CD8-positive, alpha-beta memory T cell (primary cell): Measurements from ENCODE around the gene SORCS1. TPM values are rescaled to one million over a fixed set of nuclear protein-coding genes. Genes with fewer than 3 reads are reported as not detected.

Source experiments
- CTCF ChIA-PET: fragments of 350-600 bp; sonication (Branson Sonifier 250); formaldehyde crosslinking; loops from one replicate; lab custom pipeline; 2021; ENCODE audit warnings: antibody characterized with exemption; lab: Charles Lee
- POLR2A ChIA-PET: fragments of 350-600 bp; sonication (Branson Sonifier 250); formaldehyde crosslinking; loops from one replicate; lab custom pipeline; 2021; ENCODE audit warnings: antibody characterized with exemption; lab: Charles Lee
- DNase-seq, 5 donors: peaks; one replicate each; pipeline versions ENCODE4 v3.0.0 to v3.0.0-alpha.2; 2020 to 2022; ENCODE audit warnings: mixed read lengths in 1 of 5
- H3K27ac ChIP-seq: one replicate; pipeline ENCODE4 v1.7.0; 2013; ENCODE audit warnings: low read depth, mild to moderate bottlenecking, low read length, moderate library complexity
- H3K27me3 ChIP-seq: 2 replicates; pipeline ENCODE4 v1.7.0; 2013; ENCODE audit warnings: low read length, mild to moderate bottlenecking; ENCODE audit not compliant: insufficient read depth, poor library complexity, severe bottlenecking
- H3K36me3 ChIP-seq: 2 replicates; pipeline ENCODE4 v1.7.0; 2013; ENCODE audit warnings: mild to moderate bottlenecking, low read length, moderate library complexity; ENCODE audit not compliant: insufficient read depth
- H3K4me1 ChIP-seq: 2 replicates; pipeline ENCODE4 v1.7.0; 2013; ENCODE audit warnings: mild to moderate bottlenecking, low read length, moderate library complexity; ENCODE audit not compliant: insufficient read depth
- H3K4me3 ChIP-seq: 2 replicates; pipeline ENCODE4 v1.7.0; 2013; ENCODE audit warnings: mild to moderate bottlenecking, low read length
- H3K9me3 ChIP-seq: 2 replicates; pipeline ENCODE4 v1.7.0; 2013; ENCODE audit warnings: mild to moderate bottlenecking, low read length
- H3K27ac Mint-ChIP-seq, 8 donors: one replicate each; pipeline ENCODE4 v1.8.0; 2020 to 2021; ENCODE audit warnings: mixed read lengths in 8 of 8, mild to moderate bottlenecking in 6 of 8, inconsistent platforms in 3 of 8, moderate library complexity in 3 of 8
- H3K27me3 Mint-ChIP-seq, 2 donors: one replicate each; pipeline ENCODE4 v1.8.0; 2020 to 2021; ENCODE audit warnings: mixed read lengths in 2 of 2, mild to moderate bottlenecking in 1 of 2, moderate library complexity in 1 of 2
- H3K36me3 Mint-ChIP-seq, 3 donors: one replicate each; pipeline ENCODE4 v1.8.0; 2020 to 2021; ENCODE audit warnings: mixed read lengths in 3 of 3, inconsistent platforms in 1 of 3, mild to moderate bottlenecking in 1 of 3
- H3K4me1 Mint-ChIP-seq, 3 donors: one replicate each; pipeline ENCODE4 v1.8.0; 2020 to 2021; ENCODE audit warnings: mixed read lengths in 3 of 3, inconsistent platforms in 1 of 3, mild to moderate bottlenecking in 1 of 3
- H3K4me3 Mint-ChIP-seq, 7 donors: one replicate each; pipeline ENCODE4 v1.8.0; 2020 to 2021; ENCODE audit warnings: mixed read lengths in 7 of 7, mild to moderate bottlenecking in 6 of 7, moderate library complexity in 4 of 7, inconsistent platforms in 2 of 7
- H3K9me3 Mint-ChIP-seq, 5 donors: one replicate each; pipeline ENCODE4 v1.8.0; 2020 to 2022; ENCODE audit warnings: mixed read lengths in 5 of 5, mild to moderate bottlenecking in 3 of 5, moderate library complexity in 2 of 5, inconsistent platforms in 1 of 5
- polyA plus RNA-seq: library from polyadenylated mRNA; unstranded; fragments of 300-500 nt; fragmentation: Illumina TruSeq; gene quantifications from one replicate; pipeline ENCODE4 v1.2.3, GENCODE V29; 2021
- total RNA-seq, 2 experiments: library from RNA; stranded (reverse); gene quantifications; one replicate each; pipeline ENCODE4 v1.2.3, GENCODE V29; 2021

Gene SORCS1
- total and polyA plus RNA-seq, 3 experiments from 2014 or later: not detected

DNA sequence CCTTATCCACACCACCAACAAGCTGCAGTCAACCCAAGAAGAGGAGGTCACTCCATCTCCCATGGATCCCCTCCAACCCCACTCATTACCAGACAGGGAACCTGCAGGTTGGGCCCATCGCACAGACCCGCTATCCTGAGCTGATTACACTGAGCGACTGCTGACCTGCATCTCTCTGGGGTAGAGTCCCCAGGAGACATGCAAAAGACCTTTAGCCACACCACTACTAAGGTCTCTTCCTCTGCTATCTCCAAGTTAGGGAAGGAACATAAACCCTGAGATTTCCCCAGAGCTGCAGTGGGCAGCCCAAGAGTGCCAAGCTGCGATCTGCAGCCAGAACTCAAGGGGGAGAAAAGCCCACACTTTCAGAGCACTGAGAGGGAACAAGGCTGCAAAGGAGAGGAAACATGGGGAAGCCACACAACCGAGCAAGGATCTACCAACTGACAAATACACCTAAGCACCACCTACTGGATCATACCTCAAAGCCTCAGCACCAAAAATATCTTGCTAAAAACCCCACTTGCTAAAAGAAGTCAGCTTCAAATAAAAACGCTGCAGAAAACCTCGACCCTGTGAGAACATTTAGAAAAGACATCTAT, 298.2 kb downstream of the SORCS1 start:
- Mint-ChIP-seq H3K36me3 (no peaks in the 10 kb centered on the region), H3K27ac (no peak overlapping the region), H3K4me1 (no peaks in the 10 kb centered on the region), H3K27me3 (peaks cover 0 to 2% of the 10 kb centered on the region in 2 donors), H3K9me3 (peaks cover 3 to 14% (median 9%) of the 10 kb centered on the region in 5 donors), H3K4me3 (no peak overlapping the region)
- no peak for DNase-seq
- no peak overlapping the region for H3K4me3 ChIP-seq
- no peaks in the 10 kb centered on the region for H3K27me3 ChIP-seq
- ChIA-PET CTCF (no interaction called here), POLR2A (no interaction called here)
- no peaks in the 10 kb centered on the region for H3K4me1 ChIP-seq
- no peak overlapping the region for H3K27ac ChIP-seq
- H3K36me3 ChIP-seq: no peaks in the 10 kb centered on the region
- H3K9me3 ChIP-seq: no peaks in the 10 kb centered on the region

DNA sequence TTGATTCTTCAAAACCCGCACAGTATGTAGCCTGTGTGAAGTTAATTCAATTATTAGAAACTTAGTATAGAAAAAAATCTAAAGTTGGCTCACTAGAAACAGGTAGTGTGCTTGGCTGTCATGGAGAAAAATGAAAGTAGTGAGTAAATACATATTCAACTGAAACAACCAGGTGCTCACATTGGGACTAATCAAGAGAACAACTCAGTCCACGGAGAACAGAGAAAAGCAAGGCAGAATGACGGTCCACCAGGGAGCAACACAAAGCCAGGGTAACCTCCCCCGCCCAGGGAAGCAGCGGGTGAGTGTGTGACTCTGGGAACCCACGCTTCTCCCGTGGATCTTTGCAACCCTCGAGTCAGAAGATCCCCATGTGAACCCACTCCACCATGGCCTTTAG, 300.5 kb downstream of the SORCS1 start:
- H3K9me3 Mint-ChIP-seq: peaks cover 3 to 14% (median 11%) of the 10 kb centered on the region in 5 donors
- CTCF ChIA-PET: no interaction called here
- Histone ChIP-seq H3K4me1 (no peaks in the 10 kb centered on the region), H3K27me3 (no peaks in the 10 kb centered on the region), H3K36me3 (no peaks in the 10 kb centered on the region), H3K4me3 (no peak overlapping the region), H3K27ac (no peak overlapping the region), H3K9me3 (no peaks in the 10 kb centered on the region)
- no peaks in the 10 kb centered on the region for H3K4me1 Mint-ChIP-seq
- no peak for DNase-seq
- no peaks in the 10 kb centered on the region for H3K36me3 Mint-ChIP-seq
- no peak overlapping the region for H3K27ac Mint-ChIP-seq
- H3K4me3 Mint-ChIP-seq: no peak overlapping the region
- POLR2A ChIA-PET: no interaction called here
- no peaks in the 10 kb centered on the region for H3K27me3 Mint-ChIP-seq

DNA sequence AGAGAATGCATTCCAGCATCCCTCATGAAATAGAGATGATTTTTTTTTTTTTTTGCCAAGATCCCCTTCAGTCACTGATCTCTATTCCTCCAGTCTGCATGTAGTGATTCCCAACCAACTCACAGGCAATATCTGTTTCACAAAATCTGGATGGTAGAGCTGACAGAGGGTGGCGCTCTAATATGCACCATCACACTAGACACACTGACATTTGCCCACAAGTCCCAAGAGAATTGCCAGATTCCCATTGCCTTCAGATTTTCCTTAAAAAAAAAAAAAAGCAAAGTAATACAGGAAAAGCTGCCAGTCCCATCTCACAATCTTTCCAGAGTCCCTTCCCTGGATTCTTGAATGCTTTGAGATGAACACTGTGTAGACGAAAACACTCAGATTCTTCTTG, 301.0 kb downstream of the SORCS1 start:
- Histone ChIP-seq H3K36me3 (no peaks in the 10 kb centered on the region), H3K9me3 (no peaks in the 10 kb centered on the region), H3K4me3 (no peak overlapping the region), H3K4me1 (no peaks in the 10 kb centered on the region), H3K27ac (no peak overlapping the region), H3K27me3 (no peaks in the 10 kb centered on the region)
- H3K27me3 Mint-ChIP-seq: no peaks in the 10 kb centered on the region
- H3K9me3 Mint-ChIP-seq: peaks cover 3 to 14% (median 11%) of the 10 kb centered on the region in 5 donors
- ChIA-PET POLR2A (no interaction called here), CTCF (no interaction called here)
- H3K4me3 Mint-ChIP-seq: no peak overlapping the region
- no peaks in the 10 kb centered on the region for H3K4me1 Mint-ChIP-seq
- no peak overlapping the region for H3K27ac Mint-ChIP-seq
- no peaks in the 10 kb centered on the region for H3K36me3 Mint-ChIP-seq
- no peak for DNase-seq

DNA sequence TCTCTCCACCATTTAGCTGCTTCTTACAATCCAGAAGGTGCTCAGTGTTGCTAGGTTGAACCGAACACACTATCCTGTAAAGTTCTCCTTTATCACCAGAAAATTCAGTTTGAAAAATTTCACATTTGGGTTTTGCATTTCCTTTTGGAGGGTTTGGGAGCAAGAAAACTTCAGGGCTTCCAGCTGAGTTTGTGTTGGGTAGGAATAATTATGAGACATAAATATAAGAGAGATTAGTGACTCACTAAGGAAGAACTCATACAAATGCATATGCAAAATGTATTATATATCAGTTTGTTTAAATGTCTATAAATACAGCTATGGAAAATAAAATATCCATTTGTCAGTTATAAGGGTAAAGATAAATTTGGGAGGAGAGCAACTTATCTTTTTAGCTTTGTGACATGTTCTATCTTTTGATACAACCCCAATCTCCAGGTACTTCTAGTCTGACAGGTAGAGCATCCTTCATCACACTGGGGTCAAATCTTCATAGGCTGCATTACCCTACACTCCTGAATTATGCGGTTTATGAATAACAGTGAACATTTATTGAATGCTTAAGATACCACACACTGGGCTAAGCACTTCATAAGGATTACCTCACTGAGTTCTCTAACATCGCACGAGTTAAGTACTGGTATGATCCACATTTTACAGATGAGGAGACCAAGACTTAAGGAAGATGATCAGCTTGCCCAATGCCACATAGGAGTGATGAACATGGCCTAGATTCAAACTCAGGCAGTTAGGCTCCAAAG, 304.4 kb downstream of the SORCS1 start:
- Histone ChIP-seq H3K36me3 (no peaks in the 10 kb centered on the region), H3K4me3 (no peak overlapping the region), H3K27ac (no peak overlapping the region), H3K27me3 (no peaks in the 10 kb centered on the region), H3K9me3 (no peaks in the 10 kb centered on the region), H3K4me1 (no peaks in the 10 kb centered on the region)
- no peak overlapping the region for H3K4me3 Mint-ChIP-seq
- H3K27ac Mint-ChIP-seq: no peak overlapping the region
- no peak for DNase-seq
- H3K9me3 Mint-ChIP-seq: peaks cover 0 to 14% (median 7%) of the 10 kb centered on the region in 5 donors
- ChIA-PET POLR2A (no interaction called here), CTCF (no interaction called here)
- H3K27me3 Mint-ChIP-seq: no peaks in the 10 kb centered on the region
- H3K4me1 Mint-ChIP-seq: no peaks in the 10 kb centered on the region
- H3K36me3 Mint-ChIP-seq: no peaks in the 10 kb centered on the region

DNA sequence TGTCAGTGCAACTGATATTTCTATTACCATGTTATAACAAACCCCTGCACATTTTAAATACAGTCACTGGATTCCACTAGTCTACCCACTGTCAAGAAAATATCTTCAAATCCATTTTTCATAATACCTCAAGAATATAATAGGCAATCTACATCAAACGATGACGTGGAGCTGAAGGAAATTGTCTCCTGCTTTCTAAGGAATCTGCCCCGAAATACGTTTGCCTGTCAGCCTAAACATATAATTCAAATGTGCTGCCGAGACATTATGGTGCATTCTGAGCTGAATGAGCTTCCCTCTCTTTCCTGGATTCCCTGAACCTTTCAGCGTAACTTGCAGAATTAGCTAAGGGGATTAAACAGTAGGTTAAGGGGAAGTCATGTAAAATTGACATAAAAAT, 306.8 kb downstream of the SORCS1 start:
- Histone ChIP-seq H3K27ac (no peak overlapping the region), H3K4me3 (no peak overlapping the region), H3K9me3 (no peaks in the 10 kb centered on the region), H3K27me3 (no peaks in the 10 kb centered on the region), H3K36me3 (no peaks in the 10 kb centered on the region), H3K4me1 (no peaks in the 10 kb centered on the region)
- H3K27ac Mint-ChIP-seq: no peak overlapping the region
- H3K27me3 Mint-ChIP-seq: no peaks in the 10 kb centered on the region
- no peaks in the 10 kb centered on the region for H3K4me1 Mint-ChIP-seq
- no peak overlapping the region for H3K4me3 Mint-ChIP-seq
- H3K9me3 Mint-ChIP-seq: peaks cover 0 to 20% (median 5%) of the 10 kb centered on the region in 5 donors
- POLR2A ChIA-PET: no interaction called here
- DNase-seq: no peak
- CTCF ChIA-PET: no interaction called here
- H3K36me3 Mint-ChIP-seq: no peaks in the 10 kb centered on the region

DNA sequence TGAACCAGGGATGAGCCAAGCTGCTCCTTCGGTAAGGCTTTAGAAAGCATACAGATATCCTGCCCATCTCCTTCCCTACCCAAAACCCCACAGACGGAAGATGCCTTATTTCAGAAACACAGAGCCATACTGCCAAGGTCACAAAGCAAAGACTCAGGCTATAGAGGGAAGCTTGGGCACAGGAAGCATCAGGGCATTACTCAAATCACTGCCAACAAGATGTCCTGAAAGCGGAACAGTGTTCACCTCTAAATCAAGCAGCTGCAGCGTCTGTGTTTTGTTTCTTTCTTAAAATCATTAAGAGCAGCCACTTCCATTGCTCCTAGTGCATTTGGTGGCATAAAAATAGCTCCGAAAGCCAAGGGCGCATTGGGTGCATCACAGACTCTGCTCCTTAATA, 307.3 kb downstream of the SORCS1 start:
- H3K4me1 Mint-ChIP-seq: no peaks in the 10 kb centered on the region
- no peak overlapping the region for H3K27ac Mint-ChIP-seq
- no peaks in the 10 kb centered on the region for H3K27me3 ChIP-seq
- no peaks in the 10 kb centered on the region for H3K9me3 ChIP-seq
- H3K4me3 ChIP-seq: no peak overlapping the region
- ChIA-PET CTCF (interaction anchor here (0.5 kb wide), 1 partner anchor 137 kb away, joined by 3 read pairs; no protein-coding TSS in a partner anchor), POLR2A (no interaction called here)
- H3K4me3 Mint-ChIP-seq: no peak overlapping the region
- H3K27ac ChIP-seq: no peak overlapping the region
- H3K36me3 ChIP-seq: no peaks in the 10 kb centered on the region
- peaks cover 0 to 23% (median 5%) of the 10 kb centered on the region in 5 donors for H3K9me3 Mint-ChIP-seq
- no peaks in the 10 kb centered on the region for H3K27me3 Mint-ChIP-seq
- H3K4me1 ChIP-seq: no peaks in the 10 kb centered on the region
- DNase-seq: no peak
- H3K36me3 Mint-ChIP-seq: no peaks in the 10 kb centered on the region

DNA sequence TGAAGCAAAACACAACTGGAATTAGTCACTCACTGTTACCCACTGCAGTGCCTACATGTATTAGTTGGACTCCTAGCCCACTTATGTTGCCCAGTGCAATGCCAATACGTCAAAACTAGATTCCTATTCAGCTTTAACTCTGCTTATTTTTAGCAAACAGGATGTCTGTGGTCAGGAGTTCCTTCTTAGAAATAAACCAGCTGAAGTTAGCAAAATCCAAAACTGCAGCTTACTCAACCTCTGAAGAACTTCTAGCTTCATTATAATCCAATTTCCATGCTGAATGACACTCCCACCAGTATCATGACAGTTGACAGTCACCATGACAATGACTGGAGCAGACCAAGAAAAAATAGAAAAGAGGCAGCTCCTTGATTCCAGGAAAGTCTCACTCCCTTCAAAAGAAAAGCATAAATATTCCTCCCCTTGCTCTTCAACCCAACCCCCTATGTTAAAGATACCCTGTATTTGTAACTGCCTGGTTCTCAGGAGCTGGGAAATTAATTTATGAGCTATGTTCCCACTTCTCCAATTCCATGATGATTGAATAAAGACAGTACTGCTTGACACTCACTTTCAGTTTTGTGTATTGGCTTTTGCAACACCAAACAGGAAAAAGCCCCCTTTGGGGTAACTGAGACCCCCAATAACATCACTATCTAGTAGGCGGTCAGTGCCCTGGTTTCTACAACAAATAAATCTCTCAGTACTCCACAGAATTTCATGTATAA, 327.4 kb downstream of the SORCS1 start:
- POLR2A ChIA-PET: no interaction called here
- no peak overlapping the region for H3K4me3 Mint-ChIP-seq

DNA sequence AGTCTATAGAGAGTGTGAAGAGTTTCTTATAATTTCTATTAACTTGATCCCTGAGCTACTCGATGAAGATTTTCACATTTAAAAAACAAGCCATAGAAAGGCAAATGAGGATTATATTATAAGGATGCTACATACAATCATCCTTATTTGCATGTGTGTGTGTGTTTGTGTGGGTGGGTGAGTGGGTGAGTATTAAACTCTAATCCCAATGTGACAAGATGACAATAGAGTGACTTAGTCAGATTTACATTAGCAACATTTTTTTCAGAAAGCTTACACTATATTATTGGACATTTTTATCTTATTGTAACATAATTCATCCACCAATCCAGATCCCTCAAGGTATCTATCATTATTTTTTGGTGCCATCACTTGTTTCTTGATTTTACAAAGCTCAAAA, 331.7 kb downstream of the SORCS1 start:
- ChIA-PET POLR2A (no interaction called here), CTCF (no interaction called here)
- no peak for DNase-seq
- no peak overlapping the region for H3K27ac Mint-ChIP-seq
- no peak overlapping the region for H3K27ac ChIP-seq
- no peaks in the 10 kb centered on the region for H3K36me3 Mint-ChIP-seq
- H3K4me3 ChIP-seq: no peak overlapping the region
- H3K36me3 ChIP-seq: no peaks in the 10 kb centered on the region
- no peaks in the 10 kb centered on the region for H3K4me1 Mint-ChIP-seq
- no peaks in the 10 kb centered on the region for H3K4me1 ChIP-seq
- no peaks in the 10 kb centered on the region for H3K27me3 Mint-ChIP-seq
- no peaks in the 10 kb centered on the region for H3K27me3 ChIP-seq
- H3K4me3 Mint-ChIP-seq: no peak overlapping the region
- no peaks in the 10 kb centered on the region for H3K9me3 ChIP-seq
- H3K9me3 Mint-ChIP-seq: peaks cover 0 to 18% (median 4%) of the 10 kb centered on the region in 5 donors

More for the DNA sequence above, 327.4 kb downstream of the SORCS1 start:
- Histone ChIP-seq H3K4me1 (no peaks in the 10 kb centered on the region), H3K9me3 (no peaks in the 10 kb centered on the region), H3K36me3 (no peaks in the 10 kb centered on the region), H3K27me3 (no peaks in the 10 kb centered on the region), H3K27ac (no peak overlapping the region), H3K4me3 (no peak overlapping the region)
- no peaks in the 10 kb centered on the region for H3K4me1 Mint-ChIP-seq
- no peaks in the 10 kb centered on the region for H3K27me3 Mint-ChIP-seq
- CTCF ChIA-PET: no interaction called here
- no peak for DNase-seq
- peaks cover 0 to 20% (median 4%) of the 10 kb centered on the region in 5 donors for H3K9me3 Mint-ChIP-seq
- no peaks in the 10 kb centered on the region for H3K36me3 Mint-ChIP-seq
- no peak overlapping the region for H3K27ac Mint-ChIP-seq
